RWPE2 (cell line): ENCODE measurements around the gene KIF26B.

ENCODE experiments used
- ATAC-seq: fragments of 200-7000 bp; cut with Tn5 transposase; 3 replicates; pipeline ENCODE4 v1.9.1; 2021; ENCODE audit warnings: low read depth
- DNase-seq: peaks from one replicate; pipeline ENCODE4 v3.0.0-alpha.2; 2020; ENCODE audit warnings: low spot score
- H3K27ac ChIP-seq: fragments of 450-650 bp; 2 replicates; pipeline ENCODE4 v1.5.1; 2017; ENCODE audit warnings: mild to moderate bottlenecking; ENCODE audit not compliant: poor library complexity, severe bottlenecking
- H3K27me3 ChIP-seq: fragments of 250-450 bp; sonication (Bioruptor Pico); 2 replicates; pipeline ENCODE4 v1.5.1; 2021; ENCODE audit warnings: mild to moderate bottlenecking, moderate library complexity; ENCODE audit not compliant: insufficient read depth, poor library complexity, severe bottlenecking
- H3K36me3 ChIP-seq: fragments of 250-450 bp; sonication (Bioruptor Pico); 2 replicates; pipeline ENCODE4 v1.5.1; 2020; ENCODE audit warnings: low read depth, mild to moderate bottlenecking, moderate library complexity
- H3K4me1 ChIP-seq: fragments of 250-450 bp; sonication (Bioruptor Pico); 2 replicates; pipeline ENCODE4 v1.5.1; 2021; ENCODE audit warnings: mild to moderate bottlenecking, moderate library complexity; ENCODE audit not compliant: insufficient read depth, poor library complexity, severe bottlenecking
- H3K4me3 ChIP-seq: fragments of 250-450 bp; sonication (Bioruptor Pico); 2 replicates; pipeline ENCODE4 v1.5.1; 2021; ENCODE audit warnings: mild to moderate bottlenecking, moderate library complexity; ENCODE audit not compliant: severe bottlenecking
- H3K9me3 ChIP-seq: fragments of 250-450 bp; sonication (Bioruptor Pico); 2 replicates; pipeline ENCODE4 v1.5.1; 2021; ENCODE audit warnings: mild to moderate bottlenecking, moderate library complexity; ENCODE audit not compliant: severe bottlenecking
- TF ChIP-seq, protein P1 (sequence below): fragments of 450-650 bp; IDR thresholded peaks from one replicate; pipeline ENCODE4 v1.5.1; 2017; ENCODE audit warnings: mild to moderate bottlenecking, moderate library complexity; ENCODE audit not compliant: poor library complexity, severe bottlenecking

Gene KIF26B

DNA sequence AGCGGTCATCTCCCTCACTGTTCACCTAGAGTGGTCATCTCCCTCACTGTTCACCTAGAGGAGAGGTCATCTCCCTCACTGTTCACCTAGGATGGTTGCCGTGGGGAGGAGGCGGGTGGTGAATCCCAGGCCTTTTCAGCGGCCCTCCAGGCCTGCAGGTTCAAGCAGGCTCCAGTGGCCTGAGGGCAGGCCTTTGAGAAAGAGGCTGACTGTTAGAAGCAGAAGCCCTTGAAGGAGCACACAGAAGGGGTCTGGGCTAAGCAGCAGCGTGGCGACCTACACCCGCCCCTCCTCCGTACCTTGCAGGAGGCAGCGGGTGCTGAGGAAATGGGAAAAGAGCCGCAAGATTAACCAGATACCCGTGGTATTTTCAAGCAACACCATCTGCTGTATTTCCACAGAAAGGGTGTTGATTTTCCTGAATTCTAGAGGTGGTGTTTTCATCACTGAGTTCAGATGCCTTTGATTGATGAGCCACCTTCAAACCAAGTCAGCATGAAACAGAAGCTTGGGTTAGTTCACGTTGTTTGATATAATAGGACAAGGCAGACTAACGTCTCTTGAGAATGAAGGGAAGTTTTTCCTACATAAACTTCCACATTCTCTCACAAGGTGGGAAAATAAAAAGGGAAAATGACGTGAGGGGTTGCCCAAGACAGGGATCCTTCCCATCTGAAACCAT is 289.5 kb downstream of the KIF26B start:
- H3K4me1 ChIP-seq = no peaks in the 10 kb centered on the region
- ATAC-seq = no peak
- peaks cover 4% of the 10 kb centered on the region for H3K27me3 ChIP-seq

DNA sequence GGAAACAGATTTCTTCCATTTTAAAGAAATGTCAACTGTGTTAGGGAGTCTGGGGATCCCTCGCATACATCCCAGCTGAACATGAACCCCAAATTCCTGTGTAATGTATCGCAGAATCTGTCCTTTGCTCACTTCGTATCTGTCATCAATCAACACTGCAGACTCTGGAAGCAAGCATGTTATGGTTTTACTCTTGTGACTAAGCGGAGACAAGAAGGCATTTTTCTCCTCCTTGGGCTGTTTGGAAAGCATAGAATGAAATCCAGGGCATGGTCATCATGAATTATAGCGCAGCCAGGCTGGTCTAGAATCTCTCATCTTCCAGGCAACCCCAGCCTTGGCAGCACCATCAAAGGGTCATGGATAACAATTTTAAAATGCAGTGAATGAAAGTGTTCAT is 290.2 kb downstream of the KIF26B start:
- DNase-seq = no peak
- TF ChIP-seq, protein P1, sequence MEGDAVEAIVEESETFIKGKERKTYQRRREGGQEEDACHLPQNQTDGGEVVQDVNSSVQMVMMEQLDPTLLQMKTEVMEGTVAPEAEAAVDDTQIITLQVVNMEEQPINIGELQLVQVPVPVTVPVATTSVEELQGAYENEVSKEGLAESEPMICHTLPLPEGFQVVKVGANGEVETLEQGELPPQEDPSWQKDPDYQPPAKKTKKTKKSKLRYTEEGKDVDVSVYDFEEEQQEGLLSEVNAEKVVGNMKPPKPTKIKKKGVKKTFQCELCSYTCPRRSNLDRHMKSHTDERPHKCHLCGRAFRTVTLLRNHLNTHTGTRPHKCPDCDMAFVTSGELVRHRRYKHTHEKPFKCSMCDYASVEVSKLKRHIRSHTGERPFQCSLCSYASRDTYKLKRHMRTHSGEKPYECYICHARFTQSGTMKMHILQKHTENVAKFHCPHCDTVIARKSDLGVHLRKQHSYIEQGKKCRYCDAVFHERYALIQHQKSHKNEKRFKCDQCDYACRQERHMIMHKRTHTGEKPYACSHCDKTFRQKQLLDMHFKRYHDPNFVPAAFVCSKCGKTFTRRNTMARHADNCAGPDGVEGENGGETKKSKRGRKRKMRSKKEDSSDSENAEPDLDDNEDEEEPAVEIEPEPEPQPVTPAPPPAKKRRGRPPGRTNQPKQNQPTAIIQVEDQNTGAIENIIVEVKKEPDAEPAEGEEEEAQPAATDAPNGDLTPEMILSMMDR = no peak
- Histone ChIP-seq H3K27me3 (peaks cover 7% of the 10 kb centered on the region), H3K4me3 (no peak overlapping the region), H3K9me3 (no peaks in the 10 kb centered on the region), H3K36me3 (no peaks in the 10 kb centered on the region), H3K4me1 (no peaks in the 10 kb centered on the region), H3K27ac (no peak overlapping the region)
- ATAC-seq = no peak

More for the DNA sequence above, 289.5 kb downstream of the KIF26B start:
- Histone ChIP-seq H3K36me3 (no peaks in the 10 kb centered on the region), H3K27ac (no peak overlapping the region), H3K4me3 (no peak overlapping the region), H3K9me3 (no peaks in the 10 kb centered on the region)
- no peak for DNase-seq
- TF ChIP-seq, protein P1 = no peak

GRCh38 chr1:245448531-245448930 is 293.7 kb downstream of the KIF26B start:
- H3K27ac ChIP-seq = no peak overlapping the region
- no peak overlapping the region for H3K4me3 ChIP-seq
- no peak for ATAC-seq
- H3K27me3 ChIP-seq = peaks cover 7% of the 10 kb centered on the region
- H3K9me3 ChIP-seq = no peaks in the 10 kb centered on the region
- TF ChIP-seq, protein P1 = no peak
- H3K4me1 ChIP-seq = no peaks in the 10 kb centered on the region
- no peaks in the 10 kb centered on the region for H3K36me3 ChIP-seq
- no peak for DNase-seq

DNA sequence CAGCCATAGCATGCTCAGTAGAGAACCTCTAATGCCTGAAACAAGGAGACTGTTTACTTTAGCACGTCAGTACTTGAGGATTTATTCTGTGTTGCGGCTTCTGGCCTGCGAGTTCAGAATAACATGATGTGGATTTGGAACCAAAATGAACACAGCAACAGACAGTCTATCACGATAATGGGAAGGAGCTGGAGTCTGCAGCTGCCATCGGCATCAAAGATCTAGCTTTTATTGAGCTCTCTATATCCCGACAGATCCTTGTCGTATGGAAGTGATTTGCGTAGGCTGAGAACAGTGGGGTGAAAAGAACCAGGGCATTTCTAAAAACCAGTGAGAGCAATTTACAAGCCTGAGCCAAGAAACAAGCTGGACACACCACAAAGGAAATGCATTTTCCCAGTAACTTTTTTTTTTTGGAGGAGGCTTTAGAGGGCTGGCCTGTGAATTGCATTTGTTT is 294.2 kb downstream of the KIF26B start:
- peaks cover 7% of the 10 kb centered on the region for H3K27me3 ChIP-seq
- no peak overlapping the region for H3K4me3 ChIP-seq
- TF ChIP-seq, protein P1 = no peak
- ATAC-seq (no peak), DNase-seq (no peak)
- no peaks in the 10 kb centered on the region for H3K9me3 ChIP-seq
- no peaks in the 10 kb centered on the region for H3K4me1 ChIP-seq
- no peak overlapping the region for H3K27ac ChIP-seq
- H3K36me3 ChIP-seq = no peaks in the 10 kb centered on the region

GRCh38 chr1:245453541-245453940 is 298.8 kb downstream of the KIF26B start:
- Histone ChIP-seq H3K4me3 (no peak overlapping the region), H3K9me3 (no peaks in the 10 kb centered on the region), H3K4me1 (no peaks in the 10 kb centered on the region), H3K27me3 (peaks cover 7% of the 10 kb centered on the region), H3K36me3 (no peaks in the 10 kb centered on the region), H3K27ac (no peak overlapping the region)
- DNase-seq (no peak), ATAC-seq (no peak)
- TF ChIP-seq, protein P1 = no peak
